CD4-positive, alpha-beta T cell treated with Interferon alpha-2 for 1 hour (primary cell): ENCODE data around the gene MPZL2.
"Not testable (repeated sequence)": the region's sequence is repeated elsewhere in the genome, so short reads cannot be mapped to it uniquely, and the experiment has no call there.

Experiments
- DNase-seq, 2 donors: peaks; one replicate each; pipeline ENCODE4 v3.0.0-alpha.2; 2020 to 2022

The MPZL2 gene

DNA sequence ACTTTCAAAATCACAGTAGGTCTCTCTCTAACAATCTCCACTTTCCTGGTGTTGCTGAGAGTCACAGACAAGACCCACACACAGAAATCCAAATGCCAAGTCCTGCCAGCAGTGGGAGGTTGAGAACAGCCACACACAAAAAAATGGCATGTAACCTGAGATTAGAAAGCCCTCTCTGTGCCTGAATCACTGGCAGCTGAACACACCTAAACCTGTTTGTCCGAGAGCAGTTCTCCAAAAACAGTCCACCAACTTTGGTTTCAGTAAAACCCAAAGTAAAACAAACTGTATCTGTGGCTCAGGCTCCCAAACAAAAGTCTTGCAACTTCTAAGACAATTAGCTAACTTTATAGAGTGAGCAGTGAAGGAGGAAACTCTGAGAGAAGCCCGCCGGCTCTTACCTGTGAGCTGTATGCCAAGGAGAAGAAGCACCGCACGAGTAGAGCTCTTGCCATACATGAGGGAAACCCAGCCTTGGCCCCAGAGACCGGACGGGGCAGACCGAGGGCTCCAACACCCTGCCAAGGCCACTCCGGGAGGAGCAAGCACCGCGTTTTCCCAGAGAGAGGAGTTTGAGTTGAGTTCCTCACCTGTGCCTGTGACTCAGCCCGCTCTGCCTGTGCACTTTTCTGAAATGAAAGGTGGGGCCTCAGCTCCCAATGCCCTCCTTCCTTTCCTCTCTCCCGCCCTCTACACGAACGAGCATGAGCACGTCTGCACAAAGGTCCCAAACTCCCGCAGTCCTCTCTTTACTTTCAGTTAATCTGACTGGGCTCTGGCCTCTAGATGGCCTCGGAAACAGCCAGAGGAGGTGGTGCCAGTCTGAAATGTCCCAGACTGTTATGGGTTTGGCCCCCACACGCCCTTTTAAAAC lies at the start of gene MPZL2:
TSS of gene MPZL2 (minus strand) at position 603 of the 874 bp plus-strand sequence. CDS start at position 459, 144 bp downstream.
- DNase-seq, result no peak

DNA sequence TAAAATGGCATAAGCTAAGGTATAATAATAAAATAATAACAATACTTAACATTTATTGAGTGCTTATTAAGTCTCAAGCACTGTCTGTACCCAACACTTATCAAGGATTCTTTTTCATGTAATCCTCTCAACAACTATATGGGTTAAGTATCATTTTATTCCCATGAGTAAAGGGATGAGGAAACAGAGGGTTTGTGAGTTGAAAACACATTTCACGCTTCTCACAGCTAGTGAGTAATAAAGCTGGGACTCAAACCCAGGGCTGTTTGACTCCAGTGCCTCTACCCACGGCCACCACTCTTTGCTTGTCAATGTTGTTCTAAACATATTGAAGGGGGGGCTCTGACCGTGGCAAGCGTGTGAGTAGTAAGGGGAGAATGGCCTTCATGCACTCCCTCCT lies 49.1 kb upstream of the MPZL2 start:
- no peak for DNase-seq

DNA sequence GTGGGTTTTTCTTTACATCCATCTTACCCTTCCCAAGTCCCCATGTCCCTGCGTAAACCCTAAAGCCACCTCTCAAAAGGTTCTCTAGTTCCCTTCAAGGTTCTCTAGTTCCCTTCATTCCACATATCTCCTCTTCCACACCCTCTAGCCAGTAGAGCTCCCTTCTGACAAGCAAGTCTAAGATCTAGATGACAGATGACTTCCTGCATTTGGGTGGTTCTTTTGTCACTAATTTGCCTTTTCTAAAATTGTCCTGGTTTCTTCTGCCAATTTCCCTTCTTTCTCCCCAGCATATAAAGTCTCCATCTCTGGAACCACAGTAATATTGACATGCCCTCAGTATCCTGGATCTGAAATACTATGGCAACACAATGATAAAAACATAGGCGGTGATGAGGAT lies 48.2 kb upstream of the MPZL2 start:
- no peak for DNase-seq

DNA sequence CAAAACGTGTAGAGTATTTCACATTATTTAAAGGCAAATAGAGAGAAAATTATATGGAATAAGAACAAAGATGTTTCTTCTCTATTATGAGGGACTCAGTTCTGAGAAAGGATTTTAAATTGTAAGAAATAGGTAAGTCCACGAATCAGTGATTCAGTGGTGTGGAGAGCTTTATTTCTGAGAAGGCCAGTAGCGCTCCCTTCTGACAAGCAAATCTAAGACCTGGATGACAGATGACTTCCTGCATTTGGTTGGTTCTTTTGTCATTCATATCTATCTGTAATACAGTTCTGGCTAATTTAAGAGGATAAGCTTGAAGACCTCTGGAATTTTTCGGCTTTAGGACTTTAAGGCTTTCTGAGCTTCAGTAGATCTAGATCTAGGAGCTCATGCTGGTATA lies 47.4 kb upstream of the MPZL2 start:
- DNase-seq, result peak in 1 of 2 donors; percentile 49

DNA sequence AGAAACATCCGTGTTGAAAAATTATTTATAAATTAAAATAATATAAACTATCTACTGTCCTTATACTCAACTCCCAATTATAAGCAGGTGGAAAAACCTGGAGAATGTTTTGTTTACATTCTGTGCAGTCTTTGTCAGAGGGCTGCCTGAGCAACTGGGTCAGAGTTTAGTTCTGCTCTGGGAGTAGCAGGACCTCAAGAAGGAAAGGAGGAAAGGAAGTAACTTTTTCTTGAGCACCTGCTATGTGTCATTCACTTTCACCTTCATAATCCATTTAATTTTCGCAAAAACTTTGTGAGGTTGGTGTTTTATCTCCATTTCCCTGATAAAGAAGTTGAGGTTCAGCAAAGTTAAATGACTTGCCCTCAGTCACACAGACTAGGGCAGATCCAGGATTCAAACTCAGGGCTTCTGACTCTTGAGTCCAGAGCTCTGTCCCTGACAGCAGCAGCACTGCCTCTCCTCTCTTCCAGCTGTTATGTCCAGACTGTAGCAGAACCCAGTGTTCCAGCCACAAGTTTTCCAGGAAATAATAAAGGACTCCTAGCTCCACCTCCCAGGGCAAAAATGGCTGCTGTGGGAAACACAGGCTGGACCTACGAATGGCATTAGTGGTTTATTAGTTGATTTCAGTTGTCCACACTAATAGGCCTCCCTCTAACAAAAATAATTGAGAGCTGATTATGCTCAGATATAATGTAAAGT lies 46.8 kb upstream of the MPZL2 start:
- DNase-seq, result no peak

DNA sequence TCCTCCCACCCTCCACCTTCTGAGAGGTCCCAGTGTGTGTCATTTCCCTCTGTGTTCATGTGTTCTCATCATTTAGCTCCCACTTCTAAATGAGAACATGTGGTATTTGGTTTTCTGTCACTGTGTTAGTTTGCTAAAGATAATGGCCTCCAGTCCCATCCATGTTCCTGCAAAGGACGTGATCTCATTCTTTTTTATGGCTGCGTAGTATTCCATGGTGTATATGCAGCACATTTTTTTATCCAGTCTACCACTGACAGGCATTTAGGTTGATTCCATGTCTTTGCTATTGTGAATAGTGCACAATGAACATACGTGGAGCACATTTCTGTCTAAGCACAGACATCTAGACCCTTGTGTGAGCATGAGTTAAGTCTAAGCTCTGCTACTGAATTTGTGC lies 46.2 kb upstream of the MPZL2 start:
- DNase-seq, result no peak

DNA sequence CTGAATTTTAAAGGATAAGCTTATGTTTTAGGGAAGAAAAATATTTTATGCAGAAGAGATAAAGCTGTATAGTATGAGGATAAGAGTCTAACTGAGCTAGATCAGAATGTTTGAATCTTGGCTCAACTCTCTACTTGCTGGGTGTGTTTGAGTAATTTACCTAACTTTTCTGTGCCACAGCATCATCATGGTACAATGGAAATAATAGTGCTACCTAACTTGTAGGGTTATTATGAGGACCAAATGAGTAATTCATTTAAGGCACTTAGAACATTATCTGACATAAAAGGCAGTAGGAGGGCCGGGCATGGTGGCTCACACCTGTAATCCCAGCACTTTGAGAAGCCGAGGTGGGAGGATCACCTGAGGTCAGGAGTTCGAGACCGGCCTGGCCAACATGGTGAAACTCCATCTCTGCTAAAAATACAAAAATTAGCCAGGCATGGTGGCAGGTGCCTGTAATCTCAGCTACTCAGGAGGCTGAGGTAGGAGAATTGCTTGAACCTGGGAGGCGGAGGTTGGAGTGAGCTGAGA lies 45.0 kb upstream of the MPZL2 start:
- DNase-seq, result not testable (repeated sequence)

DNA sequence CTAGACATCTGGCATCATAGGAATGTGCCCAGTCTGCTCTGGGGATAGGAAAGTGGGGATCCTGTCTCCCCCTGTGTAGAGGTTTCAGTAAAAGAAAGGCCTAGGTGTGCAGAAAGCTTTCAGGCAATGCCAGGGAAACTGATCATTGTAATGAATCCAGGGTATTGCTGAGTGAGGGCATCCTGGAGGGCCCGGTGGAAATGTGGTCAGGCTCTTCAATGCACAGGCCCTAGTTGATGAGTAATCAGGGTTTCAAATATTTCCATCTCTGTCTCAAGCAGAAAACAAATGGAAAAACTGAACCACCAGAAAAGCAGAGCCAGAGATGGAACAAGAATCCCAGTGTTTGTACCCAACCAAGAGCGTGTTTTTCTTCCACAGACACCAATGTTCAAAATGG lies 42.5 kb upstream of the MPZL2 start:
- no peak for DNase-seq

DNA sequence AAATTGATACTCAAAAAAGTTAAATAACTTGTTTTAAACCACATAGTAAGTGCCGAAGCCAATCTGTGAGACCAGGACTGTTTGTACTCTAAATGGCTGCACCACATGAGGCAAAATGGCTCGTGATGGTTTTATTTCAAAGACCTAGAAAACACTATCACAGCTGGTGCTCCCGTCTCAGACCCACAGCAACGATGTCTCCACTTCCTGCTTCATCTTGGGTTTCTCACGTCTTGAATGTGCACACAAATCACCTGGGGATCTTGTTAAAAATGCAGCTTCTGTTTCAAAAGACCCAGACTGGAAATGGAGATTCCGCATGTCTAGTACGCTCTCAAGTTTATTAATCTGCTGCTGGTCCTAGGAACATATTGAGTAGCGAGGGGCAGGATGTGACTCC lies 41.6 kb upstream of the MPZL2 start:
- peak; percentile 42 to 74 for DNase-seq

DNA sequence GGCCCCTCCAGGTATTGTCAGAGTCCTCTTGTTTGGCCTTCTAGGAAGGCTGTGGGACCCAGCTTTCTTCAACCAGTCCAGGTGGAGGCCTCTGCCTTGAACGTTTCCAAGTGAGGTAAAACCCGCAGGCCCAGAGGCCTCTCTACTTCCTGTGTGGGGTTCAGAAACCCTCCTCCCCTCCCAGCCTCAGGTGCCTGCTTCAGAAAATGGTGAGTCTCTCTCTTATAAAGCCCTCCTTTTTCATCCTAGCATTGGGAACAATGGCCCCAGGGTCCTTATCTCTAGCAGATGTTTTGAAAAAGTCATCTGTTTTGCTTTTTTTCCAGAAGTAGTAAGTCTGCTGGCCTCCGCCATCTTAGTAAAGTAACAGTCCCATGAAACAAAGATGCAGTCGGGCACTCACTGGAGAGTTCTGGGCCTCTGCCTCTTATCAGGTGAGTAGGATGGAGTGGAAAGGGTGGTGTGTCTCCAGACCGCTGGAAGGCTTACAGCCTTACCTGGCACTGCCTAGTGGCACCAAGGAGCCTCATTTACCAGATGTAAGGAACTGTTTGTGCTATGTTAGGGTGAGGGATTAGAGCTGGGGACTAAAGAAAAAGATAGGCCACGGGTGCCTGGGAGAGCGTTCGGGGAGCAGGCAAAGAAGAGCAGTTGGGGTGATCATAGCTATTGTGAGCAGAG lies 40.6 kb upstream of the MPZL2 start, which contains the start of gene CD3E:
TSS of gene CD3E (plus strand) at position 163 of the 681 bp plus-strand sequence. CDS start at position 386, 223 bp downstream.
- DNase-seq, result peak; percentile 53 to 77

DNA sequence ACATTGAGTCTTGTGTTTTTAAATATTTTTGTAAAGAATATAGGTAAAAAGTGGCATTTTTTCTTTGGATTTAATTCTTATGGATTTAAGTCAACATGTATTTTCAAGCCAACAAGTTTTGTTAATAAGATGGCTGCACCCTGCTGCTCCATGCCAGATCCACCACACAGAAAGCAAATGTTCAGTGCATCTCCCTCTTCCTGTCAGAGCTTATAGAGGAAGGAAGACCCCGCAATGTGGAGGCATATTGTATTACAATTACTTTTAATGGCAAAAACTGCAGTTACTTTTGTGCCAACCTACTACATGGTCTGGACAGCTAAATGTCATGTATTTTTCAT lies 40.1 kb upstream of the MPZL2 start:
- DNase-seq, result no peak

DNA sequence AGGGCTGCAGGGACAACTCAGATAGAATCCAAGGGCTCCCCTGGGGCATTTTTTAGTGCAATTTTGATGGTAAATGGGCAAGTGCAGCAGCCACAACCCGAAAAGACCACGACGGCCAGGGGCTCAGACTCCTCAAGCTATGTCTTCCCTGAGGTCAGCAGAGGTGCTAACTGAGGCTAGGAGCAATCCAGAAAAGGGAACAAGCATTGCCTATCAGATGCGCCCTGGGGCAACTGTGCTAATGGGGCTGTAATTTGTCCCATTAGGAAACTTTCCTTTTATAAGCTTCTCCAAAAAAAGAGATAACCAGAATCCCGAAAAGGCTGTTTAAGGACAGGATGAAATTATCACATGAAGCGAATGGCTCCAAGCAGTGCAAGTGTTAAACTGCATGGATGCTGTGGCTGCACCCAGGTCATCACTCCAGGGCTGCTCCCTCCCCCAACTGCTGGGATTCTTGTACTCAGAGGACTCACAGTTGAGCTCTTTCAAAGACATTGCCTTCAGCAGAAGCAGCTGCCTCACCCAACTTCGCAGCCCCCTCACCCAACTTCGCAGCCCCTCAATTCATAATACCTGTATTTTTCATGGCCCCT lies 37.6 kb upstream of the MPZL2 start:
- no peak for DNase-seq

DNA sequence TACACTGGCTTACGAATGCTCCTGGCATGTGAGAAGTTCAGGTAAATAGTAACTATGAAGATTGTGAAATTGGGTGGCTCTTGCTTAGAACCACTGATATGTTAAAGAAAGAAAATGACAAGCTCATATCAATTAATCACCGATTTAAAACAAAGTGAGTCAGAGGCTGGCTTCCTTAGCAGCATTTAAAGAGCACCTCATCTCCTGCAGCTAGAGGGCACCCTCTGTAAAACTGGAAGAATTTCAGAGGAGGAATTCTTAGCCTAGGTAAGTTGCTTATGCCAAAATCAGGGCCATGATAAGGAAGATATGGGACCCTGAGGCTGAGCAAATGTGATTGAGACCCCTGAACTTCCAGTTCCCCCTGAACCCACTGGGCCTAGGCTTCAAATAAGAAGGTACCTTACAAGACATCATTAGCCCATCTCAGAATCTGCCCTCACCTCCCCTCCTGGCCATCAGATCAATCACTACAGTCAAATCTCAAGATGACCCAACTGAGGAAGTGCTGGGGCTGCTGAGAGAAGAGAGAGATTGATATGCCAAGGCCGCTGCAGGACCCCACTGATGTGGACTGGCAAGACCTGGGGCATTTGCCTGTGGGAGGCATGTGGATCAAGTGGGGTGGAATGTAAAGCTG lies 31.8 kb upstream of the MPZL2 start:
- peak; percentile 43 to 73 for DNase-seq

DNA sequence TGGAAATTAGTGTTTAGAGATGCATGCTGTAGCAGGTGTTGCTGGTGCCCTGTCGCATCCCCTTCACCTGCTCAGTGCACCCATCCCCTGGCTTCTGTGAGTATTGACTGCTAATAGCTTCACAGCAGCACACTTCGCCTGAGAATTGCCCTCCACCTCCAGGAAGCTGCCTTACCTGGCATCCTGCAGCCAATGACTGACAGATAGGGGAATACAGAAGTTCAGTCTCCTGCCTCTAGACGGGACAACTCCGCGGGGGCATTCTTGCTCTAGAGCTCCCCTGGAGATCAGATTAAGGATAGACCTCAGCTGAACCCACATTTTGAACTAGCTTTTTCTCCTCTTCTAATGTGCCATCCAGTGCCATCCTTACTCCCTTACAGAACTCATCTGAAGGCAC lies 31.1 kb upstream of the MPZL2 start:
- DNase-seq, result no peak

DNA sequence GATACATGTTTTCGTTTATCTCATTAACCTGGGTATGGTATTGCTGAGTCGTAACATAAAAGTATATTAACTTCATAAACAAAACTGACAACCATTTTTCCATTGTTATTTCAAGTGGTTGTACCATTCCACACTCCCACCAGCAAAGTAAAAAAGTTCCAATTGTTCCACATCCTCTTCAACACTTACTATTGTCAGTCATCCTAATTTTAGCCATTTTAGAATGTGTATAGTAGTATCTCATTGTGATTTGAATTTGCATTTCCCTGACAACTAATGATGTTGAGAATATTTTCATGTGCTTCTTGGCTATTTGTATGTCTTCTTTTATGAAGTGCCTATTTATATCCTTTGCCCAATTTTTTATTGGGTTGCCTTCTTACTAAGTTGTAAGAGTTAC lies 30.0 kb upstream of the MPZL2 start:
- no peak for DNase-seq

DNA sequence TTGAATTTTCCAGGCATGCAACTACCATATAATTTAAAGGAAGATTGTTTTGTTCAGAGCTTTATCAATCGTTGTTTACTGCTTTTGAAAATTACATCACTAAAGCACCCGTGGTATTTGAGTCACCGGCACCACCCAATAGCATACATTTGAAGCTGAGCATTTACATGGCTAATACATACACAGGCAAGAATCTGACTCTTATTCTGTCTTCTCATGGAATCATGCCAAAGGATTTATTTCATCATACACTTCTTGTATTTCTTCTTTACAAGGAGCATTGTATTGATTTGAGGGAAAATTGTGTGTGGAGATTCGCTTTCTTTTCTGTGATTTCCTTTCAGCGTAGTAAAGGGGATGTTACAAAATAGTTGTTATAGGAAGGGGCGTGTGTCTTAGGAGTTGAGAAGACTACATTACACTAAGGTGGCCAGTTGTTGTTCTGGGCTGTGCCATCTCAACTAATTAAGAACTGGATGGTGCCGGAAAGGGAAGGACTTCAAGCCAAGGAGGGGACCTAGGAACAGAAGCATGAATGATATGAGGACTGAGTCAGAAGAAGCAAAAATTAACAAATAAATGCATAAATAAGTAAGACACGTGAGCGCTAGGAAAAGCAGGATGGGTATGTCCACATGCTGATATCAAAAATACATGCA lies 27.5 kb upstream of the MPZL2 start:
- peak in 1 of 2 donors; percentile 20 for DNase-seq

DNA sequence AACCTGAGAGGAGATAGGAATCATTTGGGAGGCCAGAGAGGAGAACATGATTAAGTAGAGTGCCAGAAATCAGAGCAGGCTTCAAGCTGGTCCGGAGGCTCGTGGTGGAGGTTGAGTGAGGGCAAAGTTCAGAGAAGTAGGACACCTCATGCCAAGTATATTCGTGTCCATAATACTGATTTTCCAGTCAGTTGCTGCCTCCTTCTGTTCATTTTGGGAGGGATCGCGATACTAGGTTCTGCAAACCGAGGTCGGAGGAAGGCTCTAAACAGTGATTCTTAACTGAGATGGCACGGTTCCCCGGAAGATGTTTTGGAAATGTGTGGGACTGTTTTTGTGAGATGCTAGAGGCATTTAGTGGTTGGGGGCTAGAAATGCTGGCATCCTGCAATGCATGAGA lies 26.8 kb upstream of the MPZL2 start:
- peak; percentile 47 to 74 for DNase-seq

DNA sequence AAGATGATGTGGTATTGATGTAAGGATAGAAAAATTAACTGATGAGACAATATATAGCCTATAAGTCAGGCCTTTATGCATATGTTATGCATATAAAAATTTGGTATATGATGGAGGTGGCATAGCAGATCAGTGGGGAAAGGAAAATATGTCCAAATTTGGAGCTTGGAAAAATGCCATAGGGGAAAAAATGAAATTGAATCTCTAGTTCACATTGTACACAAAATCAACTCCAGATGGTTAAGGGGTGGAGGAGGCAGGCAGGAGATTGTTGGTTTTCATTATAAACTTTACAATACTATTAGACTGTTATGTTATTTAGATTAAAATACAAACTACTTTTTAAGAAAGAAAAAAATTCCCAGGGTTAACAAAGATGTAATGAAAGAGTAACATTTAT lies 25.3 kb upstream of the MPZL2 start:
- no peak for DNase-seq

DNA sequence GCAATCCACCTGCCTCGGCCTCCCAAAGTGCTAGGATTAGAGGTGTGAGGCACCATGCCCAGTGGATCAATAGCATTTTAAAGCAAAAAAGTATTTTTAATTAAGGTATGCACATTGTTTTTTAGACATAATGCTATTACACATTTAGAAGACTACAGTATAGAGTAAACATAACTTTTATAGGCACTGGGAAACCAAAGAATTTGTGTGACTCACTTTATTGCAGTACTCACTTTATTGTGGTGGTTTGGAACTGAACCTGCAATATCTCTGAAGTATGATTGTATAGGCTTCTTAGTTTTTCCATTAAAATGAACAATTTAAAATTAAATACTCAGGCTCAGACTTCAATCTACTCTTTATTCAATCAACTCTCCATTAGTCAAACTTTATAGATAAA lies 22.9 kb upstream of the MPZL2 start:
- no peak for DNase-seq

DNA sequence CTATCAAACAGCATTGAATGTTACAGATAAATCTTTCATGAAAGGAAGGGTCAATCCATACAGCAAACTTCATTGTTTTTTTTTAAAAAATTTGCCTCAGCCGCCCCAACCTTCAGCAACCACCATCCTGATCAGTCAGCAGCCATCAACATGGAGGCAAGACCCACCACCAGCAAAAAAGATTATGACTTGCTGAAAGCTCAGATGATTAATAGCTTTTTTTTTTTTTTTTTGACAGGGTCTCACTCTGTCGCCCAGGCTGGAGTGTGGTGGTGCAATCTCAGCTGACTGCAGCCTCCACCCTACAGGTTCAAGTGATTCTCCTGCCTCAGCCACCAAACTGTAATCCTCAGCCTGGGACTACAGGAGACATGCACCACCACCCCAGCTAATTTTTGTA lies 22.4 kb upstream of the MPZL2 start:
- DNase-seq, result no peak

DNA sequence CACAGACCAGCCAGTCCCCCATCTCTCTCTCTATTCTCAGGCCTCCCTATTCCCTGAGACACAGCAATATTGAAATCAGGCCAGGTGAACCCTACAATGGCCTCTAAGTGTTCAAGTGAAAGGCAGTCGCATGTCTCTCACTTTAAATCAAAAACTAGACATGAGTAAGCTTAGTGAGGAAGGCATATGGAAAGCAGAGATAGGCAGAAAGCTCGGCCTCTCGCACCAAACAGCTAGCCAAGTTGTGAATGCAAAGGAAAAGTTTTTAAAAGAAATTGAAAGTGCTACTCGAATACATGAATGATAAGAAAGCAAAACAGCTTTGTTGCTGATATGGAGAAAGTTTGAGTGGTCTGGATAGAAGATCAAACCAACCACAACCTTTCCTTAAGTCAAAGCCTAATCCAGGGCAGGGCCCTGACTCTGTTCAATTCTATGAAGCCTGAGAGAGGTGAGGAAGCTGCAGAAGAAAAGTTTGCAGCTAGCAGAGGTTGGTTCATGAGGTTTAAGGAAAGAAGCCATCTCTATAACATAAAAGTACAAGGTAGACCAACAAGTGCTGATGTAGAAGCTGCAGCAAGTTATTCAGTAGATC lies 19.8 kb upstream of the MPZL2 start:
- DNase-seq, result no peak
